Parathyroid adenoma (tissue), 2 donors: Measurements from ENCODE around the gene PDE12.

Experiments
- H2AFZ ChIP-seq: fragments of 300-600 bp; sonication (generic); one replicate; pipeline ENCODE4 v1.7.0; 2017; ENCODE audit warnings: antibody characterized with exemption, mild to moderate bottlenecking
- H3K27ac ChIP-seq: fragments of 300-600 bp; sonication (generic); one replicate; pipeline ENCODE4 v1.7.0; 2017
- H3K27me3 ChIP-seq: fragments of 300-600 bp; sonication (generic); one replicate; pipeline ENCODE4 v1.7.0; 2017; ENCODE audit warnings: low read length; ENCODE audit not compliant: control insufficient read depth, insufficient read depth
- H3K36me3 ChIP-seq: fragments of 300-600 bp; sonication (generic); one replicate; pipeline ENCODE4 v1.7.0; 2017; ENCODE audit warnings: low read length; ENCODE audit not compliant: control insufficient read depth, insufficient read depth
- H3K4me1 ChIP-seq: fragments of 300-600 bp; sonication (generic); one replicate; pipeline ENCODE4 v1.7.0; 2017; ENCODE audit warnings: control low read depth
- H3K4me2 ChIP-seq: fragments of 300-600 bp; sonication (generic); one replicate; pipeline ENCODE4 v1.7.0; 2017; ENCODE audit warnings: low read length
- H3K4me3 ChIP-seq: fragments of 300-600 bp; sonication (generic); one replicate; pipeline ENCODE4 v1.7.0; 2017; ENCODE audit warnings: low read depth, low read length
- H3K79me2 ChIP-seq: fragments of 300-600 bp; sonication (generic); one replicate; pipeline ENCODE4 v1.7.0; 2017; ENCODE audit warnings: control low read depth
- H3K9ac ChIP-seq: fragments of 300-600 bp; sonication (generic); one replicate; pipeline ENCODE4 v1.7.0; 2017; ENCODE audit warnings: mild to moderate bottlenecking
- H3K9me3 ChIP-seq: fragments of 300-600 bp; sonication (generic); one replicate; pipeline ENCODE4 v1.7.0; 2017; ENCODE audit warnings: low read length; ENCODE audit not compliant: control insufficient read depth
- CTCF ChIP-seq: fragments of 300-600 bp; sonication (generic); IDR thresholded peaks from one replicate; pipeline ENCODE4 v1.7.0; 2017; ENCODE audit warnings: antibody characterized with exemption, mild to moderate bottlenecking
- donor health status: primary hyperparathyroidism.

Gene PDE12

GRCh38 chr3:57616233-57616632 is 60.2 kb downstream of the PDE12 start:
- H3K27ac ChIP-seq = no peak overlapping the region
- no peak overlapping the region for H2AFZ ChIP-seq
- TF ChIP-seq CTCF = no peak

More at GRCh38 chr3:57616233-57616632, 60.2 kb downstream of the PDE12 start:
- Histone ChIP-seq H3K36me3 (no peaks in the 10 kb centered on the region), H3K79me2 (no peaks in the 10 kb centered on the region), H3K4me2 (no peak overlapping the region), H3K9me3 (no peaks in the 10 kb centered on the region), H3K9ac (no peak overlapping the region), H3K4me1 (no peaks in the 10 kb centered on the region), H3K4me3 (no peak overlapping the region), H3K27me3 (no peaks in the 10 kb centered on the region)
